Activated T-cell treated with anti-CD3 and anti-CD28 coated beads, Interleukin-2, amount 50 U/mL, for 72 hours (primary cell): ENCODE results near the gene DENND5A. TPM values are rescaled to one million over a fixed set of nuclear protein-coding genes. Genes with fewer than 3 reads are reported as not detected.

Experiments
- ATAC-seq, 2 donors: fragments of 150-1000 bp; cut with Tn5 transposase; replicated peaks in 1 of 2; 2 replicates each; pipeline ENCODE4 v1.10.0; 2021; ENCODE audit warnings: moderate library complexity in 2 of 2, mild to moderate bottlenecking in 1 of 2
- DNase-seq, 2 donors: peaks; one replicate each; pipeline ENCODE4 v3.0.0; 2021 to 2022; ENCODE audit warnings: mixed read lengths in 1 of 2
- H3K27ac Mint-ChIP-seq: one replicate; pipeline ENCODE4 v1.8.0; 2022; ENCODE audit warnings: mild to moderate bottlenecking, moderate library complexity, mixed read lengths
- H3K27me3 Mint-ChIP-seq: one replicate; pipeline ENCODE4 v1.8.0; 2022; ENCODE audit warnings: low read depth, mixed read lengths
- H3K36me3 Mint-ChIP-seq, 2 donors: one replicate each; pipeline ENCODE4 v1.8.0; 2022; ENCODE audit warnings: mixed read lengths in 2 of 2, mild to moderate bottlenecking in 1 of 2; ENCODE audit not compliant: insufficient read depth in 2 of 2
- H3K4me1 Mint-ChIP-seq: one replicate; pipeline ENCODE4 v1.8.0; 2022; ENCODE audit warnings: low read depth, mixed read lengths
- H3K4me3 Mint-ChIP-seq, 2 donors: one replicate each; pipeline ENCODE4 v1.8.0; 2022; ENCODE audit warnings: mild to moderate bottlenecking in 2 of 2, mixed read lengths in 2 of 2, moderate library complexity in 2 of 2
- H3K9me3 Mint-ChIP-seq, 2 donors: one replicate each; pipeline ENCODE4 v1.8.0; 2022; ENCODE audit warnings: mixed read lengths in 2 of 2
- total RNA-seq, 2 donors: library from RNA; stranded (reverse); gene quantifications; one replicate each; pipeline ENCODE4 v1.2.3, GENCODE V29; 2022

DENND5A gene
- total RNA-seq, 2 donors from 2014 or later = 54.2 to 62.7 TPM

- Mint-ChIP-seq H3K27me3 (no peaks in the 10 kb centered on the region), H3K4me1 (peaks cover 25% of the 10 kb centered on the region), H3K4me3 (no peak overlapping the region), H3K36me3 (no peaks in the 10 kb centered on the region), H3K9me3 (no peaks in the 10 kb centered on the region), H3K27ac (no peak overlapping the region)
- ATAC-seq (no peak), DNase-seq (no peak)
Measured at GRCh38 chr11:9133956-9134355, 131.2 kb downstream of the DENND5A start.

DNA sequence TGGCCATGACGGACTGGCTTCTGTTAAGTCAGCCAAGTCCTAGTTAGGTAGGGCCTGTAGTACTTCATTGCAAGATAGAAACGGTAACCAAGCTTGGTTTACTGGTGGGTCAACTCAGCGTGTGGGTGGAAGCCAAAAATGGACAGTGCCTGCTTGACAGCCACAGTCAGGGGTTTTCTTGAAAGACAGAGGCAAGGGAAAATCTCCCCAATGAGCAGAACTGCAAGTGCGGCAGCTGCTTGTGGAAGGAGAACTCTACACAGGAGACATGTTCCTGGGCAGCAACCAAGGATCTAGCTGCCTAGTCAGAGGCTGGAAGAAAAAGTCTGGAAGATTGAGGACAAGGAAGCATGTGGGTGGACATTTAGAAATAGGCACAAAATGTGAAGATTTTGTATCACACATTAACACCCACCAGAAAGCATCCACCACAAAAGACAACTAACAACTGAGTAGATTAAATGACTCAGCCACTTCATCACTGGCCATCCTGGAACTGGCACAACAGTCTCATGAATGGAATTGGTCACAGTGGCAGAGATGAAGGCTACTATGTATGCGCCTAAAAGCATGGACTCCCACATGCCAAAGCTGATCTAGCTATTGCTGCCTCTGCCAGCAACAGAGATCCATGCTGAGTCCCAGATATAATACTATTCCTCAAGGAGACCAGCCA lies 132.8 kb downstream of the DENND5A start:
- no peak overlapping the region for H3K27ac Mint-ChIP-seq
- DNase-seq (no peak), ATAC-seq (peak in 1 of 2 donors; percentile 63)
- peaks cover 6% of the 10 kb centered on the region for H3K27me3 Mint-ChIP-seq
- H3K4me1 Mint-ChIP-seq = peaks cover 12% of the 10 kb centered on the region
- no peaks in the 10 kb centered on the region for H3K9me3 Mint-ChIP-seq
- H3K36me3 Mint-ChIP-seq = no peaks in the 10 kb centered on the region
- H3K4me3 Mint-ChIP-seq = no peak overlapping the region

DNA sequence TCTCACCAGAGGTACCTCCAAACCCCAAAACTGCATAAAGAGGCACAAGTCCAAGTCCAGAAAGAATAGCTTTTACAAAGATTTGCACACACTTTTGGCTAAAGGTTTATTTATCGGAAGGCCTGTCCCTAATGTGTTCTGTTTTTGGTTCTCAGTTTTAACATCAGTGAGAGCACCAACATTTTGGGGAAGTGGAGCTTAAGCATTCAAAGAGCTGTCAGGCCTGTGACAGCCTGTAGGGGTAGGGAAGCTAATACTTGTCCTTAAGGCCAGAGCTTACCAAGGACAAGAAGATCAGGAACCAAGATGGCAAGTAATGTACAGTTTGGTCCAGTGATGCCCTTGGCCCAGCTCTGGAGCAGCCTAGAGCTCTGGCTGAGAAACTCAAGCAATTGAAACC lies 134.9 kb downstream of the DENND5A start:
- H3K4me1 Mint-ChIP-seq = peaks cover 11% of the 10 kb centered on the region
- H3K4me3 Mint-ChIP-seq = no peak overlapping the region
- H3K9me3 Mint-ChIP-seq = no peaks in the 10 kb centered on the region
- no peak overlapping the region for H3K27ac Mint-ChIP-seq
- DNase-seq (no peak), ATAC-seq (no peak)
- peaks cover 17% of the 10 kb centered on the region for H3K27me3 Mint-ChIP-seq
- H3K36me3 Mint-ChIP-seq = no peaks in the 10 kb centered on the region

GRCh38 chr11:9126636-9127035 lies 138.5 kb downstream of the DENND5A start:
- ATAC-seq (no peak), DNase-seq (no peak)
- Mint-ChIP-seq H3K9me3 (no peaks in the 10 kb centered on the region), H3K27me3 (peaks cover 17% of the 10 kb centered on the region), H3K4me1 (peaks cover 11% of the 10 kb centered on the region), H3K27ac (no peak overlapping the region), H3K36me3 (no peaks in the 10 kb centered on the region), H3K4me3 (no peak overlapping the region)

GRCh38 chr11:9125185-9125886 lies 139.8 kb downstream of the DENND5A start:
- no peaks in the 10 kb centered on the region for H3K9me3 Mint-ChIP-seq
- no peaks in the 10 kb centered on the region for H3K36me3 Mint-ChIP-seq
- H3K27ac Mint-ChIP-seq = no peak overlapping the region
- peaks cover 11% of the 10 kb centered on the region for H3K4me1 Mint-ChIP-seq
- DNase-seq (no peak), ATAC-seq (no peak)
- H3K27me3 Mint-ChIP-seq = peaks cover 17% of the 10 kb centered on the region
- no peak overlapping the region for H3K4me3 Mint-ChIP-seq

DNA sequence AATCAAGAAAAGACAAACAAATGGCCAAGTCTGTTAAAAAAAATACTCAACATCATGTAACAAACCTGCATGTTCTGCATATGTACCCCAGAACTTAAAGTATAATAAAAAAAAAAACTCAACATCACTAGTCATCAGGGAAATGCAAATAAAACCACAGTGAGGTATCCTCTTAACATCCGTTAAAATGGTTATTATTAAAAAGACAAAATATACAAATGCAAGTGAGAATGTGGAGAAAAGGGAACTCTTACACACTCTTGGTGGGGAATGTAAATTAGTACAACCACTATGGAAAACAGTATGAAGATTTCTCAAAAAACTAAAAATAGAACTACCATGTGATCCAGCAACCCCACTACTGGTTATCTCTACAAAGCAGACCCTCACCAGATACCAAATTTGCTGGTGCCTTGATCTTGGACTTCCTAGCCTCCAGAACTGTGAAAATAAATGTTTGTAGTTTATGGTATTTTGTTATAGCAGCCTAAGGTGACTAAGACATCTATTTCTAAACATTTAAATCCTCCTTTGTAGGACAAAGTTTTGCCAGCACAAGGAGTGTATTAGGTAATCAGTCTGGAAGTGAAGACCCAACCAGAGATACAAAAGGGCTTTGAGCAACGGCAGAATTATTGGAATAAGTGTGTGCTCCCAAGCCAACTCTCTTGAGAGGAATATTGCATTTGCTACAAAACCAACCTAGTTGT lies 141.4 kb downstream of the DENND5A start:
- H3K27ac Mint-ChIP-seq = no peak overlapping the region
- ATAC-seq (no peak), DNase-seq (no peak)
- H3K9me3 Mint-ChIP-seq = no peaks in the 10 kb centered on the region
- peaks cover 11% of the 10 kb centered on the region for H3K4me1 Mint-ChIP-seq
- no peaks in the 10 kb centered on the region for H3K36me3 Mint-ChIP-seq
- no peak overlapping the region for H3K4me3 Mint-ChIP-seq
- H3K27me3 Mint-ChIP-seq = peaks cover 17% of the 10 kb centered on the region

- ATAC-seq = no peak
- no peak overlapping the region for H3K27ac Mint-ChIP-seq
- no peak for DNase-seq
- H3K27me3 Mint-ChIP-seq = peaks cover 2% of the 10 kb centered on the region
- no peak overlapping the region for H3K4me3 Mint-ChIP-seq
- no peaks in the 10 kb centered on the region for H3K9me3 Mint-ChIP-seq
- no peaks in the 10 kb centered on the region for H3K36me3 Mint-ChIP-seq
- H3K4me1 Mint-ChIP-seq = peaks cover 3% of the 10 kb centered on the region
Measured at GRCh38 chr11:9121469-9121796, 143.7 kb downstream of the DENND5A start.

DNA sequence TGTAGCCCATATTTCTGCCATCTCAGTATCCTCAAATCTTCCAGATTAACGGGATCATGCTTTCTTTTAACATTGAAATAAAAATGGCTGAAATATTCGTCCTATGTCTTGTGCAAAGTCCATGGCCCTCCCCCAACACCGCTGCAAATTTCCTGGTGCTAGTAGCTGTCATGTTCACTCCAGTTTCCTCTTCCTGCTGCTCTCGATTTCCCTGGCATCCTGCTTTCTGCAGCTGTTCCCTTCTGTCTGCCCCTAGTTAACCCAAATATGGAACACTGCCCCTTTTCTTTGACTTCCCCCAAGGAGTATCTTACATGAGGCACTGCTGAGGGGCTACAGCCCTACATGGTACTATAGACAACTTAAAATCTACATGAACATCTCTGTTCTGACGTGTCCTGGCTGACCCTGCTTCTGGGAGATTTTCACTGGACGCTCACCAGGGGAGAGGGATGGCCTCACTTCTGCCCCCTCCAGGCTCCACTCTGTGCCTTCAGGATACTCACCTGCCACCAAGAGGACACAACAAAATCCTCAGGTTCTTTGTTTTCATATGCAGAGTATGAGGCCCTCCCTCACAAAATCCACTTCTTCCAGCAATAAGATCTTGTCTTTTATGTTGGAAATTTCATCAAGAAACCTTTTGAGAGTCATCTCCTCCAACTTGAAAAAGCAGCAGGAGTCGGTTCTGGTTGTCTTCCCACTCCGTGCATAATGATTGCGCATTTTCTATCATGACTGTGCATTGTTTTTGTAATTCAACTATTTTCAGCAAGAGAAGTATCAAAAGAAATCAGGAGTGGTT lies 144.3 kb downstream of the DENND5A start:
- no peak overlapping the region for H3K4me3 Mint-ChIP-seq
- no peaks in the 10 kb centered on the region for H3K4me1 Mint-ChIP-seq
- H3K27ac Mint-ChIP-seq = no peak overlapping the region
- no peak for ATAC-seq
- DNase-seq = no peak
- no peaks in the 10 kb centered on the region for H3K9me3 Mint-ChIP-seq
- no peaks in the 10 kb centered on the region for H3K27me3 Mint-ChIP-seq
- no peaks in the 10 kb centered on the region for H3K36me3 Mint-ChIP-seq

DNA sequence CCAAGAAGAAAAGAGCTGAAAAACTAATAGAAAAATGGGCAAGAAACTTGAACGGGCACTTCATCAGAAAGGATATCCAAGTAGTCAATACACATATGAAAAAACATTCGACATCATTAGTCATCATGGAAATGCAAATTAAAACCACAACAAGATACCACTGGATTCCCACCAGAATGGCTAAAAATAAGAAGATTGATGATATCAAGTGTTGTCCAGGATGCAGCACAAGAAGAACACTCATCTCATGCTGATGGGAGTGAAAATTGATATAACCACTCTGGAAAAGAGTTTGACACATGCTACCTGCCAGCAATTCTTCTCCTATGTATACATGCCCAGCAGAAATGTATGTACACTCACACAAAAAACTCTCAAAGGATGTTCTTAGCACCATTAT lies 146.9 kb downstream of the DENND5A start:
- Mint-ChIP-seq H3K9me3 (no peaks in the 10 kb centered on the region), H3K27me3 (no peaks in the 10 kb centered on the region), H3K4me3 (no peak overlapping the region), H3K36me3 (no peaks in the 10 kb centered on the region), H3K4me1 (no peaks in the 10 kb centered on the region), H3K27ac (no peak overlapping the region)
- DNase-seq = no peak
- no peak for ATAC-seq

DNA sequence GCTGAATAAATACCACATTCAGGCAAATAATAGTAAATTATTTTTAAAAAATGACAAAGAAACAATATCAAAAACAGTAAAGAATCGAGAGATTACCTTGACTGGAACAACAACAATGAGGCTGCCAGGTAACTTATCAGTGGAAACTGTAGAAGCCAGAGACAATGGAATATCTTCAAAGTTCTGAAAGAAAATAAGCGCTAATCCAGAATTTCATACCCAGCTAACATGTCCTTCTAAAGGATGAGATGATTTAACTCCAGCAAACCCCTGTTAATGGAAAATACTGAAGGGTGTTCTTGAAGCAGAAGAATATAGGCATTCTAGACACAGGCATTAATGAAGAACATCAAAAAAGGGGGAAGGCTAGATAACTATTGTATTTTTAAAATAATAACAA lies 153.1 kb downstream of the DENND5A start:
- no peak overlapping the region for H3K27ac Mint-ChIP-seq

DNA sequence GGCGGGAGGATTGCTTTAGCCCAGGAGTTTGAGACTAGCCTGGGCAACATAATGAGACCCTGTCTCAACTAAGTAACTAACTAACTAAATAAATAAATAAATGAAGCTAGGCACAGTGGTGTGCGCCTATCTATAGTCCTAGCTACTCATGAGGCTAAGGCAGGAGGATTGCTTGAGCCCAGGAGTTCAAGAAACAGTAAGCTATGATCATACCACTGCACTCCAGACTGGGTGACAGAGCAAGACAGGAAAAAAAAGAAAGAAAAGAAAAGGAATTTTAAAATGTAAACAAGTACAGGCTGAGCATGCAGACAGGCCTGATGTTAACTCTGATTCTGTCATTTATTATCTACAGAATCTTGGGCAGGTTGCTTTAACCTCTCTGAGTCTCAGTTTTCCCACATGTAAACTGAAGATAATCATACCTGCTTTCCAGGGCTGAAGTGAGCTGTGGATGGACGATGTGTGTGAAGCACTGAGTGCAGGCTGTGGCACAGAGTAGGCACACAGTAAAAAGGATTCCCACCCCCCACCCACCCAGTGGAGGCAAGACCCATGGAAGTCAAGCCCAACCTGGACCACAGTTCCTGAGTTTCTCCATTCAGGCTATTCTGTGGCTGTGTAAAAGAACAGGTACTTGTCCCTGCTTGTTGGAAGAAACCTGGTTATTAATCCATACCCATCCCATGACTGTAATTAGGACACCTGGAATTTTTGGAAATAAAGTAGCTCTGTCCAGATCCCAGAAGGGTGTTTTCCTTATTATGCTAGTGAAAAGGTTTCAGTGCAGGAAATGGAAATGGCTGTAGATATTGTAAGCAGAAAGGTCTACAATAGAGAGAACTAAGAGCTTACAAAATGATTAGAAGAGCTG lies 155.1 kb downstream of the DENND5A start:
- ATAC-seq (no peak), DNase-seq (no peak)
- no peak overlapping the region for H3K27ac Mint-ChIP-seq
- H3K9me3 Mint-ChIP-seq = peaks cover 8 to 9% of the 10 kb centered on the region in 2 donors
- no peak overlapping the region for H3K4me3 Mint-ChIP-seq
- peaks cover 23% of the 10 kb centered on the region for H3K27me3 Mint-ChIP-seq
- peaks cover 8% of the 10 kb centered on the region for H3K4me1 Mint-ChIP-seq
- peaks cover 8 to 15% of the 10 kb centered on the region in 2 donors for H3K36me3 Mint-ChIP-seq

More for the DNA sequence above, 153.1 kb downstream of the DENND5A start:
- Mint-ChIP-seq H3K36me3 (peaks cover 8 to 15% of the 10 kb centered on the region in 2 donors), H3K27me3 (peaks cover 8% of the 10 kb centered on the region), H3K4me3 (no peak overlapping the region), H3K4me1 (peaks cover 8% of the 10 kb centered on the region), H3K9me3 (peaks cover 8 to 9% of the 10 kb centered on the region in 2 donors)
- DNase-seq = no peak
- ATAC-seq = no peak

- H3K36me3 Mint-ChIP-seq = no peaks in the 10 kb centered on the region
- H3K27ac Mint-ChIP-seq = no peak overlapping the region
- DNase-seq (no peak), ATAC-seq (no peak)
- H3K4me1 Mint-ChIP-seq = peaks cover 8% of the 10 kb centered on the region
- H3K4me3 Mint-ChIP-seq = no peak overlapping the region
- H3K27me3 Mint-ChIP-seq = peaks cover 36% of the 10 kb centered on the region
- no peaks in the 10 kb centered on the region for H3K9me3 Mint-ChIP-seq
Measured at GRCh38 chr11:9104580-9104979, 160.6 kb downstream of the DENND5A start.
